HG02973 (cell line): ENCODE measurements around the gene ATP6V0E1.
A peak's percentile ranks its signal among the peaks of the same experiment; 100 is the strongest.
"Not testable (repeated sequence)": the region's sequence is repeated elsewhere in the genome, so short reads cannot be mapped to it uniquely, and the experiment has no call there.

Experiments used
- ATAC-seq: cut with Tn5 transposase; IDR thresholded peaks from one replicate; pipeline ENCODE4 v1.9.1; 2021; ENCODE audit warnings: moderate library complexity; ENCODE audit not compliant: unreplicated experiment

Gene ATP6V0E1

DNA sequence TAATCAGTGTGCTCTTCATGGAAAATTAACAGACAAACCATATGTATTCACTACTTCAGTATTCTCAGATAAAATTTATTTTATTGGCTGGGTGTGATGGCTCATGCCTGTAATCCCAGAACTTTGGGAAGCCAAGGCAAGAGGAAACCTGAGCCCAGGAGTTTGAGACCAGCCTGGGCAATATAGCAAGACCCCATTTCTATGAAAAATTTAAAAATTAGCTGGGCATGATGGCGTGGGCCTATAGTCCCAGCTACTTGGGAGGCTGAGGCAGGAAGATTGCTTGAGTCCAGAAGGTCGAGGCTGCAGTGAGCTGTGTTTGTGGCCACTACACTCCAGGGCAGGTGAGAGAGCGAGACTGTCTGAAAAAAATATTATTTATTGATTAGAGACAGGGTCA lies 49.2 kb downstream of the ATP6V0E1 start:
- no peak for ATAC-seq

DNA sequence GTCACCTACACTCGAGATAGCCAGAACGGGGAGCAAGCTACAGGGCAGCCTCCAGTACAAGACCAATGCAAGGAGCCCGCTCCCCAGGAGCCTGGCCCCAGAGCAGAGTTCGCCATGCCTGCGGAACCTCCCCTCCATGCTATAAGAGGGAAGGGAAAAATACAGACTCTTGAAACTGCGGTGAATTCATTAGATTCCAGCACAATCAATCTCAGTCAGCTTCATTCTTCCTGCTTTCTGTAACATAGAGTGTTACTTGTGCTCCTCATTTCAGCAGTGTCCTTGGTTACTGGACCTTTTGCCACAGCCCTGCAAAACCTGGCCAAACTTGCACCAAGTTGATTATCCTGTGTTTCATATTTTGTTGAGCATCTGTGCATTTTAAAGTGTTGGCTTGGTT lies 50.4 kb downstream of the ATP6V0E1 start:
- no peak for ATAC-seq

DNA sequence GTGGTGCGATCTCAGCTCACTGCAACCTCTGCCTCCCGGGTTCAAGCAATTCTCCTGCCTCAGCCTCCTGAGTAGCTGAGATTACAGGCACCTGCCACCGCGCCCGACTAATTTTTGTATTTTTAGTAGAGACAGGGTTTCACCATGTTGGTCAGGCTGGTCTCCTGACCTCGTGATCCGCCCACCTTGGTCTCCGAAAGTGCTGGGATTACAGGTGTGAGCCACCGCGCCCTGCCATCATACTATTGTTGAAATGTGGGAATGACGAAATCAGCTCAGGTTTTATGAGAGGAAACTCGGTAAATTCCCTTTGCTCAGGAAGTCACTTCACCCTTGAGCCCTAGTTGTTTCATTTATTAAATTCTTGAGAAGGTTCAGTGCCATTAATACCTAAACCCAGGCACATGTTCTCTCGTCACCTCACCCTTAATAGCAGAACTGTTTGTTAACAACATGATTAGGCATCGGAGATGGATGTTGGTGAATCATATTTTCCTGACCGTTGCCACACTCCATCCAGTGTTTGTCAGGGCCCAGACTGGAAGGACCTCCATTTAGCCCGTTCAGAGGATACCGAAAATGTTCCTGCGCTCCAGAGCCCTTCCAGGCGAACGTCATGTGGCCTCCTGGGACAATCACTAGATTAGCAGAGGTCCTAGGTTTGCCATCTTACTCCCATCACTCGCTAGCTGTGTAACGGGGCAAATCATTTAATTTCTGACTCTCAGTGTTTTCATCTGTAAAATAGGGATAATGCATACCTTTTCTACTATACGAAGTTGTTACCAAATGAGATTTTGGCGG lies 52.5 kb downstream of the ATP6V0E1 start:
- ATAC-seq: peak; percentile 47

DNA sequence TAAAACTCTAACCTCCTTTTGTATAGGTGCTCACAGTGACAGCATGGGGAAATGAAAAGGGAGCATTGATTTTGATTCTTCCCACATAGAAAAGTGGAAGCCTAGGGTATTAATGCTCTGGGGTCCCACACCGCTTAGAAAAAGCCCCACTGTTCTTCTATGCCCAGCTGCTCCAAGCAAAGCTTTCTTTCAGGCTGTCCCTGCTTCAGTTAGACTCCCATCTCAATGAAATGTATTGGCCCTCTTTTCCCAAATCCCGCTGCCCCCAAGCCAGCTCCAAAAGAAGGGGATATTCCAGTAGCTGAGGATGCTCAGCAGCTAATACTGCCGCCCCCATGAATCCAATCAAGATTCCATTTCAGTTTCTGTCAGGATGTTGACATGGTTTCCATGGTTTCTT lies 55.6 kb downstream of the ATP6V0E1 start:
- no peak for ATAC-seq

DNA sequence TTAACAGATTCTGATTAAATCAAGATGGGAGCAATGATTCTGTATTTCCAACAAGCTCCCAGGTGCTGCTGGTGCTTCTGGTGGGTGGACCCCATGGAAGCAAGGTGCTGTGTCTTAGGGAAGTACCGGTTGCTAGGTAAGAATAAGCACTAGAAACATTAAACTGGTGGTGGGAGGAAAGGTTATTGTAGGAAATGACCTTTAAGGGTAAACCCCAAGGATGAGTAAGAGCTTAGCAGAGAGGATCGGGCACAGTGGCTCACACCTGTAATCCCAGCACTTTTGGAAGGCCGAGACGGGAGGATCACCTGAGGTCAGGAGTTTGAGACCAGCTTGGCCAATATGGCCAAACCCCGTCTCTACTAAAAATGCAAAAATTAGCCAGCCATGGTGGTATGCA lies 56.4 kb downstream of the ATP6V0E1 start:
- no peak for ATAC-seq

DNA sequence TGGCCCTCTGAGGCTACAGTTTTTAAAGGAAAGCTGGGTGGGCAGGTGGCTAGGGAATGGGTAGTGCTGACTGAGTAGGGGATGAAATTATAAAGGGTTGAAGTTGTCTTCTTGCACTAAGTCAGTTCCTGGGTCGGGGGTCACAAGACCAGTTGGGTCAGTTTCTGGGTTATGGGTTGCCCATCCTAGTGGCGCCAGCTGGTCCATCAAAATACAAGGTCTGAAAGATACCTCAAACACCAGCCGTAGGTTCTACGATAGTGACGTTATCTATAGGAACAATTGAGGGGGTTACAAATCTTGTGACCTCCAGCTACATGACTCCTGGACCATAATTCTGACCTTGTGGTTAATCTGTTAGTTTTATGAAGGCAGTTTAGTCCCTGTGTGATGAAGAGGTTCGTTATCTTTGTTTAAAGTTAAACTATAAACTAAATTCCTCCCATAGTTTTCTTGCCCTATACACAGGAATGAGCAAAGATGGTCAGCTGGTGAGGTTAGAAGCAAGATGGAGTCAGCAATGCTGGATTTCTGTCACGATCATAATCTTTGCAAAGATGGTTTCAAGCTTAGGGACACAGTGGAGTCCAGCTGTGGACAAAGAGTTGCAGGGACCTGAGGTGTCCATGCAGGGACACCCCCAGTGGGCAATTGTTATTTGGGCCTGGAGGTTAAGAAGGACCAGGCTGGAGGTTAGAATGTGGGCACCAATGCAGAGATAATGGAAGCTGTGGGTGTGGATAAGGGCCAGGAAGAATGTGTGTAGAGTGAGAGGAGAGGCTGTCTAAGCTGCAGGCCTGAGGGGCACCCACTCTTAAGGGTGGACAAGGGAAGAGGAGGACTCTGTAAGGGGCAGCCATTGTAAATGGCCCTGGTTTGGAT lies 58.6 kb downstream of the ATP6V0E1 start:
- ATAC-seq: no peak

DNA sequence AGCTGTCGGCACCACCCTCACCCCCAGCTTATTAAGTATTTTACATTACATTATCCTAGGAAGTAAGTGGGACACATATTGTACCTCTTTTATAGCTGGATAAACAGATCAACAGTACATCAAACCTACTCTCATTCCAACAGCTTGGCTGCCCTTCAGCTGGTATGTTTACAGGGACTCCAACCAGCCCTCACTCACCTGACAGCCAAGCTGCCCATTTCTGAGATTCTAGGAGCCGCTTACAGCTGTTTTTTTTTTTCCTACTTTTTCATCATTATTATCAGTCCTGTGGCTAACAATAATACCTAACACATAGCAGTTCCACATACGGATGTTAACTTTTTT lies 59.2 kb downstream of the ATP6V0E1 start:
- ATAC-seq: no peak

DNA sequence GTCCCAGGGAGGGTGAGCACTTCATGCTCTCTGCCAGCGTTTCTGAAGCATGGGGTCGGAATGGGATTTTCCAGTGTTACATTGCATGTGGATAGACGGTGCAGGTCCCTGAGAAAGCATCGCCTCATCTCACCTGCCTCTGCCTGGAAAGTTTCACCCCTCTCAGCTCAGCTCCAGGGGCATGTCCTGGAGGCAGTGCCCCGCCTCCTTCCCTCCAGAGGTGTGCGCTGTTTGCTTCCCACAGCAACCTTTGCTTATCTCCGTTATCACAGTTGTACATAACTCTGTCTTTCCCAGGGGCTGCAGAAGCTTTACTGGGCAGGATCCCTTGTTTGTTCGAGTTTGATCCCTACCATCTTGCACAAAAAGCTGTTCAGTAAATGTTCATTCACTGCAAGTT lies 61.9 kb downstream of the ATP6V0E1 start:
- no peak for ATAC-seq

DNA sequence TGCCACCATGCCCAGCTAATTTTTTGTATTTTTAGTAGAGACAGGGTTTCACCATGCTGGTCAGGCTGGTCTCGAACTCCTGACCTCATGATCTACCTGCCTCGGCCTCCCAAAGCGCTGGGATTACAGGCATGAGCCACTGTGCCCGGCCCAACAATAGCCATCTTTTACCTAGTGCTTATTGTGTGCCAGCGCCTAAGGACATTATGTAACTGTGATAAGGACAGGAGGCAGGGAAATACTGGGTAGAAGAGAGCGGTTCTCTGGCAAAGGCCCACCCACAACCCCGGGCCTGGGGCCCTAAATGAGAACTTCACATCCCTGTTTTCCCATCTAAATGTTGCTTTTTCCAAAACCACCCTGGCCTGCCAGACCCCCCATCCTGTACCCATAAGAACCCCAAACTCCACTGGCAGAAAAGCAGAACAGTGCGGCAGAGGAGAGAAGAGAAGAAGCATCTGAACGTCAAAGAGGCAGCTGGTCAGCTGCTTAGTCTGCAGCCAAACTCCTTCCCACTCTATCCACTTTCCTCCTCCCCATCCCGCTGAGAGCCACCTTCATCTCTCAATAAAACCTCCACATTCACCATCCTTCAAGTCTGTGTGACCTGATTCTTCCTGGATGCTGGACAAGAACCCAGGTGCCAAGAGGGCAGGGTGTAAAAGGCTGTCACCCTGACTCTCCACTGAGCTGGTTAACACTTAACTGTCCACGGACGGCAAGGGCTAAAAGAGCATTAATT lies 63.7 kb downstream of the ATP6V0E1 start:
- not testable (repeated sequence) for ATAC-seq

DNA sequence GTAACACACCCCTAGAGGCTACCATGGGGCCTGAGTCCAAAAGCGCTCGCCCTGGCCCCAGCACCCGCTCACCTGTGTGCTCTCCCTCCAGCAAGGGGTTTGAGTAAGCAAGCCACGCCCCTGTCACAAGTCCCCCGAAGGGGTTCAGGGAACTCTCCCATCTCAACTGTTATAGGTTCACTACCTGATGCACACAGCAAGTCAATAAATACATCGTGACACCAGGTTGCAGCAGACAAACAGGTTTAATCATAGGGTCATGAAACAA lies 64.2 kb downstream of the ATP6V0E1 start:
- ATAC-seq: no peak

DNA sequence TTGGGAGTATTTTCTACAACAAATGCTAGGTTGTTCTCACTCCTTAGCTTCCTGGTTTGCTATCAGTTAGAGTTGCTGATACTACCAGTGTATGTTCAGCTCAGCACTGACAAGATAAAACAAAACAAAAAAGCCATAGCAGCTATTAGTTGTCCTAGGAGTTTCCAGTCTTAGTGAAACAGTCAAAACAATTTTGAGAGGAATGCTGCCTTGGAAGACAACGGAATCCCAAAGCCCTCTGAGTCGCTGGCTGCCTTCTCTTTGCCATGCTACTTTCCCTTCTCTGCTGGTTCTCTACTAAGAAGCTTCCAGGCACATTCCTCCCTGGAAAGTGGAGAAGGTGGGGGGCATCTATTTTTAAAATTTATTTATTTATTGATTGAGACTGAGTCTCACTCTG lies 67.2 kb downstream of the ATP6V0E1 start:
- ATAC-seq: no peak

DNA sequence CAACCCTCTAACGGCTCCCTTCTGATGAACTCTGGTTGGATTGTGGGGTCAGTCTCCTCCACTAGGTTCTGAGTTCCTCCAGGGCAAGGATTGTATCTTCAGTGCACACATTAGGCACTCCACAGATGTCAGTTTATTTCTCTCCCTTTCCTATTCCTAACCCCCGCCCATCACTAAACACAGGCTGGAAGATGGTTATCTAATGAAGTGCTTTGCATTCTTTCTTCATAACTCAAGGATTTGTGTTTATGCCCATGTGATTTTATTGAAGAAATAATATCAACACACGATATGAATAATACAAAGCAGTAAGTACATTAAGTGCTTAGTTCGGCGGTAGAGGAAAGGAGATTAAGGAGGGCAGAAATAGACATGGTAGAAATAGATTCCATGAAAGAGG lies 68.2 kb downstream of the ATP6V0E1 start:
- ATAC-seq: no peak

DNA sequence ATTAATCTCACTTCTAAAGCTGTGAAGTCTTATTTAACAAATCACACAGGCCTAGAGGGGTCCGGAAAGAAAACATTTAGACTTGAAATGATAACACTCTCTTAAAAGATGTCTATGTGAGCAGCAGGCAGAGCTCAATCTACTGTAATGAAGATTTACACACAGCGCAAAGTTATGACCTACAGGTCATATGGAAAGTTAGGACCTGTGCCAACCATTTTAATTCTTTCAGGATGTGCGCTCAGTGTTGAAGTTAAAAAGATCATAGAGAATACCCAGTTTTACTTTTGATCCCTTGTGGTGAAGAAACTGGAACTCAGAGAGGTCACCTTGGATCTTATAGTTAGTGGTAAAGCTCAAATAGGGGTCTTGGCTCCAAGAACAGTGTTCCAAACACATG lies 69.5 kb downstream of the ATP6V0E1 start:
- ATAC-seq: no peak

DNA sequence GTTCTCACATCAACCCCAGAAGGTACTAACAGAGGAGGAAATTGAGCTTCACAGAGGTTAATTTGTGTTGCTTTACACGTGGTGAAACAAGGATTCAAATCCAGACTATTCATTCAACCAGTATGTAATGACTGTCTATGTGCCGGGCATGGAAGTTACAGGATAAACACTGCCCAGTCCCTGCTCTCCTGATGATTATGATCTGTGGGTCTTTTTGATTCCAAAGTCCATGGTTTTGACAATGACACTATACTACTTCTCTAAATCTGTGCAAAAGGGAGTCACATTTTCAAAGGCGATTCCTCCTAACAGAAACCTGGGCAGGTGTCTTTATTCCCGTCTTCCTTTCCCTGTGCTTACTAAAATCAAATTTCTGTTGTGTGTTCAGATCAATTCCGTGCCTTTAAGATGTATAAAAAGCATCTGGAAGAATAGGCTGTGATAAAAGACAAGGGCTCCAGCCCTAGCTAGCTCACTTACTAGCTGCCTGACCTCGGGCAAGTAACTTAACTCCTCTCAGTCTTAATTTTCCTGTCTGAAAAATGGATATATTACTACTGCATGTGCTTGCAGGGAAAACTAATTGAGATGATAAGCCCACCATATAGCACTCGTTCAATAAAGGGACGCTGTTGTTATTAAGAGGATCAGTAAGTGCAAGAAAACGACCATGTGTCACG lies 71.6 kb downstream of the ATP6V0E1 start:
- no peak for ATAC-seq

DNA sequence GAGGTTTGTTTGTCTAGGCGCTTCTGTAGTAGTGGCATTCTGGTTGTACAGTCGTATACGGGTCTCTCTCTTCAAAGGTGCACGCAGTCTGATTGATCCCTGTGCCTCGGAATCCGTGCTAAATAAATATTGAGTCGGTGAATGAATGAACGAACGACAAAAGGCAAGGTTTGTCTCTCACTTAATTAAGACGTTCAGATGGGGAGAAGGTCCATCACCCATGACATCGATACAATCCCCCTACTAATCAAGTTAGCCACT lies 72.1 kb downstream of the ATP6V0E1 start:
- no peak for ATAC-seq

DNA sequence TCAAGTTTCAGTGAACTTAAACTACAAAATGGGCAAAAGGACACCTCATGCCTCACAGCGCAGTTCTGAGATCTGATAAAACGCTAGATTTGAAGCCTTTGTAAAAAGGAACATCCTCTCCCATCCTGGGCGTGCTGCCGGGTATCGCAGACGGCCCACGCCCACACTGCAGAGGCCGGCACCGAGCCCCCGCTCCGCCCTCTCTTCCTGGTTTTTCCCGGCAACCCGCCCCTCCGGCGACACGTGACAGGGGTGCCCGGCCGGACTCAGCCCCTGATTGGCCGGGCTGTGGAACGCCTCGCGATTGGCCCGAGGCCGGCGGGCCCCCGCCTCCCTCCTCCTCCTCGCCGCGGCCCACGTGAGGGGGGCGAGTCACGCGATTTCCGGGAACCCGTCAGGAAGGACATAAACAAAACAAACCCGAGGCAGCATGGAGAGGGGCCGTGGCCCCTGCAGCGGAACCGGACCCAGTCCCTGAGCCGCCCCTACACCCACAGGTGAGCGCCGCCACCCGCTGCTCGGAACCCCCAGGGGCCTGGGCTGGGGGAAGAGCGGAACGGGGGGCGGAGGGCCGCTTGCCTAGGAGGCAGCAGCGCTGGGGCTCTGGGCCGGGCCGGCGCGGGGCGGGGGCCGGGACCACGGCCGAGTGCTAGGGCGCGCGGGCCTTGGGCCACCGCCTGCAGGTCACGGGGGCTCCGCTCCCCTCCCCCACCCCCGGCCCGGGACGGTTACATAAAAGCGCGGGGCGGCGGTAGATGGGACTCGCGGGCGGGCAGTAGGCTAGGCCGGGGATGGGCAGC lies 72.6 kb downstream of the ATP6V0E1 start, which contains the start of gene CREBRF:
CREBRF (plus strand) TSS at position 370 of the 800 bp plus-strand sequence. CDS start 24,424 bp downstream, outside the sequence.
- peak; percentile 68 for ATAC-seq

DNA sequence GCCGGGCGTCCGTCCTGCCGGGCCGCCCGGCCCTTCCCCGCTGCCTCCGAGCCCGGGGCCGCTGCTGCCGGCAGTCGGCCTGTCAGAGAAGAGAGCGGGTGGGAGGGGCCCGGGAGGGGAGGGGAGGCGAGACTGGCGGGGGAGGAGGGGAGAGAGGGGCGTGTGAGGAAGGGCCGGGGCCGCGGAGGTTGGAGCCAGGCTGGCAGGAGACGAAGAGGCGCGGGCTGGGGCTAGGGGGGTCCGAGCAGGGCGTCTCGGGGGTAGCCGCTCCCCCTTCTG lies 73.2 kb downstream of the ATP6V0E1 start:
- peak; percentile 19 for ATAC-seq

DNA sequence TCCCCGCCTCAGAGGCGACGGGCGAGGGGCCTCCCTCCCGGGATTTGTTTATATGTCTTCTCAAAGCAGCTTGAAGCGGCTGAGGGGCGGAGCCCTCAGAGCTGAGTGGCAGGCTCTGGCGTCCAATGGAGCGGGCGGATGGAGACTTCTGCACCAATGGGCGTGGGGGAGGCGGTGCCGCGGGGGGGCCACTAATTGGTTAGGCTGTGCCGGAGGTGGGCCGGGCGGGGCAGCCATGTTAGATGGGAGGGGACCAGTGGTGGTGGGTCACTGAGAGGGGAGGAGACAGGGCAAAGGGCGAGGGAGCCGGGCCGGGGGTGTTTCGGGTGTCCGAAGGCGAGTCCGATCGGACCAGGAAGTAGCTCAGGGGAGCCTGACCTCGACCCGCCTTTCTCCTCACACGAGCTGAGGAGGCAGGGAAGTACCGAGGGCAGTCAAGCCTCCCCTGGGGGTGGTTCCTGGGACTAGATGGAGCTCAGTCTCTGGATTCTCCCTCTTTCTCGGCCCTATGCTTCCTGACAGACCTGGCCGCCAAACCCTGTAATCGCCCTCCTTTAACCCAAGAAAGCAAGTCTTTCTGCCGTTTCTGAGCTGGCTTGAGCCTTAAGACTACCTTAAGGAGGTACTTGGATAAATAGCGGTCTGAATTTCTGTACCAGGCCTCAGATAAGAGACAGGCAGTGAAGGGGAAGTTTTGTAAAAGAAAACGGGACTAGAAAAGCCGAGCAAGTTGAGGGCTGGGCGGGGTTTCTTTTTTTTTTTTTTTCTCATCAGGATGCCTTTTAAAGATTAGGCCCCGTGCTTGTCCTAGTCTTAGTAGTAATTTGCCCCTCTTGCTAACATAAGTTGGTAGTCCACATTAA lies 73.7 kb downstream of the ATP6V0E1 start:
- ATAC-seq: peak; percentile 75

DNA sequence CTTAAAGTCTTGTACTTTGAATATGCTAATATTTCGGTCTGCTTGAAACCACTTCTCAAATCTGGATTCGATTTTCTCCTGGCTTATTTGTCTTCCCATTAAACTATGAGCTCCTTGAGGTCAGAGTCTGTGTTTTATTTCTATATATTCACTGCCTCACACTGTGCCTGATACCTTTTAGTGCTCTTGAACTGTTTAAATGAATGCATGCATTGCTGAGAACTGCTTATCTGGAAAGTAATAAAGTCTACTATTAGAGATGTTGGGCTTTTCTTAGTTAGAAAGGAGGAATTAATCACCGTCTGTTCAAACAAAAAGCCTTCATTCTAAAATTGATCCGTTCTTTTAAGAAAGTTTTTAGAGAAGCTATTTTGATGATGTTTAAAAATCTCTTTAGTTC lies 78.6 kb downstream of the ATP6V0E1 start:
- no peak for ATAC-seq

DNA sequence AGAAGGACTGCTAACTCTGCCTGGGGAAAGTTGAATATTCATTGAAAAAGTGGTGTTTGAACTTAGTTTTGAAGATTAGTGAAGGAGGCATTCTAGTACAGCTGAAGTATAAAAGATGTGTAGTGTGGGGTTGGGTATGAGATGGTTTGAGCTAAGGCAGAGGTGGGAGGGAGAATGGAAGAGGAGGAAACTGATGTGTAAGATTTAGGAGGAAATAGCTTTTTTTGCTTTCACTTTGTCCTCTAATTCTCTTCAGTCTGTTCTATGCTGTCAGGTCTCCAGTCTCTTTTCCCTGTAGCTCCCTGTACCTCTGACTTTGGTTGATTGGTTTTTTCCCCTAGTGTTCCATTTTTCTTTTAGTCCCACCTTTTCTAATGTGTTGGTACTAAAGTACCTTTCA lies 81.6 kb downstream of the ATP6V0E1 start:
- no peak for ATAC-seq
